Keratinocyte (primary cell): Measurements from ENCODE around the gene GALNT13.

Experiments
- CTCF ChIP-seq, 3 experiments: IDR thresholded peaks in 1 of 3; conservative IDR thresholded peaks in 1 of 3; optimal IDR thresholded peaks in 1 of 3; 2 replicates in 2 of 3; 3 replicates in 1 of 3; pipeline versions ENCODE3 to v1.5.1; 2011; ENCODE audit warnings: low read length in 3 of 3, mild to moderate bottlenecking in 3 of 3, moderate library complexity in 2 of 3, control low read depth in 1 of 3, inconsistent platforms in 1 of 3; ENCODE audit not compliant: insufficient read depth in 2 of 3; ENCODE audit errors: extremely low read depth in 1 of 3
- EZH2 ChIP-seq: IDR thresholded peaks from one replicate; pipeline ENCODE4 v1.6.1; 2012; ENCODE audit warnings: inconsistent platforms, mild to moderate bottlenecking, low read length, moderate library complexity

GRCh38 chr2:153971855-153972254, 100.1 kb downstream of the GALNT13 start:
- no peak for TF ChIP-seq EZH2
- no peak for TF ChIP-seq CTCF (optimal IDR thresholded peaks at IDR 0.05 in 1 of 3, IDR thresholded peaks at IDR 0.05 in 1 of 3, conservative IDR thresholded peaks at IDR 0.05 in 1 of 3; ENCODE audit: extremely low read depth in 1 of 3, insufficient read depth in 2 of 3, low read length in 3 of 3)
